ENCODE results near the gene EFNA2. TPM values are rescaled to one million over a fixed set of nuclear protein-coding genes. Genes with fewer than 3 reads are reported as not detected.

EFNA2 gene
- total RNA-seq (2021; ENCODE audit: unreplicated experiment) (12.2 TPM), Bru-seq, nascent RNA (percentile 28 among the genes with signal in this experiment), BruChase-seq, experiment 1, labeled RNA remaining after a 6-hour chase (percentile 49 among the genes with signal in this experiment), BruChase-seq, experiment 2, labeled RNA remaining after a 2-hour chase (percentile 33 among the genes with signal in this experiment)
- polyA plus RNA-seq (2012): 7.9 and 9.0 TPM in 2 replicates
- long read RNA-seq, partial matches to known transcripts: 2 of 4 reads
- long read RNA-seq, other reads (novel, unspliced or antisense): 0 of 4 reads

GRCh38 chr19:1285737-1286360 lies at the start of gene EFNA2:
Gene EFNA2, plus strand, starts transcription at chr19:1285873. Its CDS starts 296 bp downstream, at chr19:1286169.
- TF ChIP-seq CTCF (IDR thresholded peaks at IDR 0.05 in 2 of 3, conservative IDR thresholded peaks at IDR 0.05 in 1 of 3; ENCODE audit: borderline replicate concordance in 1 of 3, insufficient read depth in 1 of 3, low read depth in 2 of 3, low read length in 2 of 3) (no peak), POLR2AphosphoS5 (IDR thresholded peaks at IDR 0.05; ENCODE audit: low read depth, low read length) (no peak), FOSL1 (IDR thresholded peaks at IDR 0.05; ENCODE audit: low read depth) (no peak), TCF7L2 (IDR thresholded peaks at IDR 0.05; ENCODE audit: borderline replicate concordance, extremely low read depth, insufficient read depth, insufficient read length) (no peak), ATF3 (IDR thresholded peaks at IDR 0.05) (no peak), SRF (IDR thresholded peaks at IDR 0.05; ENCODE audit: low read depth) (no peak), JUND (IDR thresholded peaks at IDR 0.05) (no peak), CEBPB (IDR thresholded peaks at IDR 0.05; ENCODE audit: low read depth) (no peak), YY1 (IDR thresholded peaks at IDR 0.05; ENCODE audit: extremely low read depth, insufficient replicate concordance, low read depth, low read length) (no peak), POLR2A (IDR thresholded peaks at IDR 0.05; ENCODE audit: borderline replicate concordance, extremely low read depth, insufficient read depth, insufficient read length) (no peak), RAD21 (IDR thresholded peaks at IDR 0.05; ENCODE audit: low read depth) (no peak), ELF1 (IDR thresholded peaks at IDR 0.05; ENCODE audit: borderline replicate concordance, low read depth) (no peak), EGR1 (IDR thresholded peaks at IDR 0.05; ENCODE audit: low read depth) (no peak)
- no peaks in the 10 kb centered on the region for H3K9me2 ChIP-seq (ENCODE audit: insufficient read depth)
- no peak within 1 kb of the TSS for H2AFZ ChIP-seq (ENCODE audit: low read depth, low read length, poor library complexity, severe bottlenecking)
- H3K27ac ChIP-seq (ENCODE audit: low read depth, low read length): peak within 1 kb of the TSS; percentile 38; the same call in 1 of the 2 replicates
- peak within 1 kb of the TSS; percentile 65 for H3K9ac ChIP-seq (ENCODE audit: low read length)
- no peaks in the 10 kb centered on the region for H3K36me3 ChIP-seq (ENCODE audit: control insufficient read depth in 1 of 2, insufficient read depth in 2 of 2, low read length in 2 of 2)
- no peaks in the 10 kb centered on the region for H3K27me3 ChIP-seq (ENCODE audit: insufficient read depth, low read length)
- H3K4me1 ChIP-seq (ENCODE audit: control insufficient read depth in 1 of 2, insufficient read depth in 2 of 2, low read length in 2 of 2): peaks cover 7 to 23% of the 10 kb centered on the region in 2 experiments; a peak in 3 of 4 replicates
- H4K20me1 ChIP-seq (ENCODE audit: insufficient read depth): no peaks in the 10 kb centered on the region
- intact Hi-C loops (cut with micrococcal nuclease): no loop called here
- POLR2A ChIA-PET: interaction anchor here (1.5 kb wide), 1 partner anchor 17 kb away, joined by 7 read pairs; the partner anchor contains the start of gene CIRBP
- H3K79me2 ChIP-seq (ENCODE audit: insufficient read depth, low read length): no peaks in the 10 kb centered on the region
- H3K4me2 ChIP-seq (ENCODE audit: low read length): peak within 1 kb of the TSS; percentile 95
- no TSS peak for BruUV-seq (replicated peaks)
- DNase-seq (ENCODE audit: low read depth, low spot score) (no peak), ATAC-seq (peak; percentile 60)
- RAD21 ChIA-PET (ENCODE audit: low non-redundant PET in 1 of 2, low total read pairs in 2 of 2, uncharacterized antibody in 2 of 2, unreplicated experiment in 2 of 2): no interaction called here
- peak within 1 kb of the TSS; percentile 64 to 69 for H3K4me3 ChIP-seq (replicated peaks in 1 of 2; ENCODE audit: low read depth in 1 of 2, low read length in 2 of 2)
- no peaks in the 10 kb centered on the region for H3K9me3 ChIP-seq (ENCODE audit: control insufficient read depth in 1 of 2, insufficient read depth in 1 of 2, low read depth in 1 of 2, low read length in 2 of 2)
- CTCF ChIA-PET: no interaction called here
